Kidney epithelial cell (primary cell): ENCODE data around the gene MYO1F. TPM values are rescaled to one million over a fixed set of nuclear protein-coding genes. Genes with fewer than 3 reads are reported as not detected.

Source experiments
- DNase-seq: peaks from one replicate; pipeline ENCODE4 v3.0.0-alpha.2; 2010; ENCODE audit warnings: low read depth
- H3K27me3 ChIP-seq: 2 replicates; pipeline ENCODE4 v1.6.0; 2011; ENCODE audit warnings: low read length; ENCODE audit not compliant: control insufficient read depth, insufficient read depth
- H3K36me3 ChIP-seq: 2 replicates; pipeline ENCODE4 v1.5.1; 2011; ENCODE audit warnings: low read length; ENCODE audit not compliant: control insufficient read depth, insufficient read depth
- H3K4me3 ChIP-seq: 2 replicates; pipeline ENCODE4 v1.5.1; 2011; ENCODE audit warnings: low read depth, mild to moderate bottlenecking, control low read depth, low read length
- CTCF ChIP-seq: IDR thresholded peaks from 2 replicates; pipeline ENCODE4 v1.5.1; 2011; ENCODE audit warnings: mild to moderate bottlenecking, moderate library complexity, low read length, control low read depth, inconsistent platforms; ENCODE audit not compliant: insufficient read depth, poor library complexity, severe bottlenecking
- total RNA-seq: library from RNA; depleted of rRNA; stranded (reverse); fragments of >200 nt; gene quantifications from 2 replicates; pipeline ENCODE4 v1.2.3, GENCODE V29; 2015

The MYO1F gene
- total RNA-seq, 1 donor from 2014 or later = 0.08 TPM

DNA sequence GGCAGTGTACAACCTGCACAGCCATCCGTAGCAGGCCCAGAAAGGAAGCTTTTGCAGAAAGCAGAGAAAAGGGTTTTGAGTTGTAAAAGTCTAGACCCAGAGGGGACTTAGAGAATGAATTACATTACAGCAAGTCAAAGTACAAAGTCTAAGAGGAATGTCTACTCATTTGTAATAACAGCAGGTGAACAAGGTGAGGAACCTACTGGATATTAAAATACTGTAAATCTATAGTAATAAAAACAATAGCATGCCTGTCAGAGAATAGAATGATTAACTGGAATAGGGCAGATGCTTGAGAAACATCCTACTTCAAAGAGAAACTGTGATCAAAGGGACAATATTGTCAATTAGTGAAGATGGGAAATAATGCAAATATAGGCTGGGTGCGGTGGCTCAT, 45.0 kb downstream of the MYO1F start:
- Histone ChIP-seq H3K4me3 (no peak overlapping the region), H3K36me3 (no peaks in the 10 kb centered on the region), H3K27me3 (peaks cover 2% of the 10 kb centered on the region)
- no peak for TF ChIP-seq CTCF
- DNase-seq = no peak

- Histone ChIP-seq H3K4me3 (no peak overlapping the region), H3K27me3 (peaks cover 2% of the 10 kb centered on the region), H3K36me3 (no peaks in the 10 kb centered on the region)
- TF ChIP-seq CTCF = no peak
- DNase-seq = no peak
Observed at GRCh38 chr19:8531470-8531869, 45.8 kb downstream of the MYO1F start.

GRCh38 chr19:8530061-8530679, 47.1 kb downstream of the MYO1F start:
- TF ChIP-seq CTCF = no peak
- Histone ChIP-seq H3K27me3 (peaks cover 2% of the 10 kb centered on the region), H3K4me3 (no peak overlapping the region), H3K36me3 (no peaks in the 10 kb centered on the region)
- DNase-seq = no peak

GRCh38 chr19:8529369-8530006, 47.8 kb downstream of the MYO1F start:
- DNase-seq = no peak
- peaks cover 2% of the 10 kb centered on the region for H3K27me3 ChIP-seq
- H3K4me3 ChIP-seq = no peak overlapping the region
- TF ChIP-seq CTCF = no peak
- no peaks in the 10 kb centered on the region for H3K36me3 ChIP-seq

GRCh38 chr19:8528500-8528899, 48.7 kb downstream of the MYO1F start:
- Histone ChIP-seq H3K27me3 (peaks cover 2% of the 10 kb centered on the region), H3K36me3 (no peaks in the 10 kb centered on the region), H3K4me3 (no peak overlapping the region)
- no peak for TF ChIP-seq CTCF
- no peak for DNase-seq
